NCI-H2196 treated with DMSO at 0.1 percent for 48 hours (cell line): Measurements from ENCODE around the gene SLC35F2.

Source experiments
- DNase-seq: peaks from one replicate; lab custom pipeline; 2025; ENCODE audit not compliant: unreplicated experiment; lab: John Stamatoyannopoulos, UW

The SLC35F2 gene

DNA sequence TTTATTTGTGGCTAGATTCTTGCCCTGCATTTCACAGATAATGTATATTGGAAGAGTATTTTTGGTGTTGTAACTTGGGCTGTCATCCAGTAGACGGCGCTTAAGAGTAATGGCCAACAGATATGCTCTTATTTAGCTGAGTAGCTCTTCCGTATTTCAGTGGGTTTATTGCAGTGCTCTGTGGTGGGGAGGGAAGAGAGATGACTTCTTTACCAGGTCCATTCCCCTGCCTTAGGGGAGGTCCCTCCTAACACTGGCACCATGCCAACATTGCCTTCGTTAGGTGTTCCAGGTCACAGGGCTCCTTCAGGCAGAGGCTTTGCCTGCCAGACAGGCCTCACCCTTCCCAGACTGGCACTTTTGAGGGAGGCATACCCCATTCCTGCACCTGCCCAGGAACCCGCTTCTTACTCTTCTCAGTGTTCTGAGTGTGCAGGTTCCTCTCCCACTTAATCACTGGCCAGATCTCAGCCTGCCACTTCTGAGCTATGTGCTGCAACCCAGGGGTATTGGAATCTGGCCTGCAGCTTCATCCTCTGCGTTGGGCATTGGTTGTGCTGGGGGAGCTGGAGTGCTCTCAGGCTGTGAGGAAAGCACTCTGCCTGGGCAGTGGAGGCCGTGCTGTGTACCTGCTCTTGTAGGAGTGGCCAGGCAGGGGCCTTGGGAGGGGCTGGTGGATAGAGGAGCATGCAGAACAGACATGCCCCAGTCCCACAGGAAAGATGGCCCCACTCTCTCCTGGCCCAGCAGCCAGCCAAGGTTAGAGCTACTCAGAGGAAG, 117.4 kb downstream of the SLC35F2 start:
- no peak for DNase-seq
